ENCODE measurements around the gene SLC30A10. TPM values are rescaled to one million over a fixed set of nuclear protein-coding genes. Genes with fewer than 3 reads are reported as not detected.
A peak's percentile ranks its signal among the peaks of the same experiment; 100 is the strongest.
"Not testable (repeated sequence)": the region's sequence is repeated elsewhere in the genome, so short reads cannot be mapped to it uniquely, and the experiment has no call there.

SLC30A10 gene
- not detected for total RNA-seq

- Mint-ChIP-seq H3K36me3 (ENCODE audit: low read depth) (no peaks in the 10 kb centered on the region), H3K27me3 (peaks cover 31% of the 10 kb centered on the region)
- ATAC-seq (replicated peaks): no peak
Measured at GRCh38 chr1:219927956-219928790, at the start of gene SLC30A10. TSS of gene SLC30A10 (minus strand) at chr1:219928557. CDS start at chr1:219928440, 117 bp downstream.

GRCh38 chr1:219973213-219973612, 44.9 kb upstream of the SLC30A10 start:
- peaks cover 99% of the 10 kb centered on the region for H3K36me3 Mint-ChIP-seq (ENCODE audit: low read depth)
- no peak overlapping the region for H3K4me3 Mint-ChIP-seq
- no peaks in the 10 kb centered on the region for H3K27me3 Mint-ChIP-seq
- no peak overlapping the region for H3K27ac Mint-ChIP-seq
- no peak for ATAC-seq (replicated peaks)
- peaks cover 6% of the 10 kb centered on the region for H3K4me1 Mint-ChIP-seq
- H3K9me3 Mint-ChIP-seq: no peaks in the 10 kb centered on the region

More at GRCh38 chr1:219927956-219928790, at the start of gene SLC30A10:
- Mint-ChIP-seq H3K4me3 (peak within 1 kb of the TSS; percentile 38), H3K4me1 (no peaks in the 10 kb centered on the region), H3K27ac (no peak within 1 kb of the TSS), H3K9me3 (no peaks in the 10 kb centered on the region)

GRCh38 chr1:219967361-219967760, 39.0 kb upstream of the SLC30A10 start:
- ATAC-seq (replicated peaks): no peak
- Mint-ChIP-seq H3K27me3 (no peaks in the 10 kb centered on the region), H3K27ac (peak overlapping the region; percentile 16), H3K4me1 (peaks cover 5% of the 10 kb centered on the region), H3K36me3 (ENCODE audit: low read depth) (peaks cover 53% of the 10 kb centered on the region), H3K9me3 (no peaks in the 10 kb centered on the region), H3K4me3 (no peak overlapping the region)

DNA sequence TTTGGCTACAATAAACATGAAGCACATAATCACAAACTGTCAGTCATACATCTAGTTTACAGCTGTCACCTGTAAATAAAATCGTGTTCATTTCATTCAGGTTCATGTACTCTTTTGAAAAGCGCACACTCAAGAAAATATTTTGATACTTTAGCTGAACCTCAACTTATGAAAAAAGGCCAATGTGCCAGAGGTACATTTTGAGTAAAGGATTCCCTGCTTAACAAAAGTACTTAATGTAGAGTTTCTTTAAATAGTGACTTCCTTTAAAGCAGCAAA, 37.7 kb upstream of the SLC30A10 start:
- Mint-ChIP-seq H3K36me3 (ENCODE audit: low read depth) (peaks cover 40% of the 10 kb centered on the region), H3K27me3 (no peaks in the 10 kb centered on the region), H3K4me1 (peaks cover 5% of the 10 kb centered on the region), H3K9me3 (no peaks in the 10 kb centered on the region), H3K4me3 (no peak overlapping the region), H3K27ac (no peak overlapping the region)
- ATAC-seq (replicated peaks): no peak

GRCh38 chr1:219965285-219966070, 37.1 kb upstream of the SLC30A10 start:
- Mint-ChIP-seq H3K36me3 (ENCODE audit: low read depth) (peaks cover 35% of the 10 kb centered on the region), H3K27ac (no peak overlapping the region), H3K27me3 (no peaks in the 10 kb centered on the region), H3K4me3 (no peak overlapping the region), H3K9me3 (no peaks in the 10 kb centered on the region), H3K4me1 (peaks cover 5% of the 10 kb centered on the region)
- ATAC-seq (replicated peaks): no peak

GRCh38 chr1:219963432-219963831, 35.1 kb upstream of the SLC30A10 start:
- Mint-ChIP-seq H3K36me3 (ENCODE audit: low read depth) (peaks cover 15% of the 10 kb centered on the region), H3K27me3 (no peaks in the 10 kb centered on the region), H3K4me1 (peaks cover 5% of the 10 kb centered on the region), H3K27ac (no peak overlapping the region), H3K9me3 (no peaks in the 10 kb centered on the region), H3K4me3 (no peak overlapping the region)
- no peak for ATAC-seq (replicated peaks)

- Mint-ChIP-seq H3K4me3 (no peak overlapping the region), H3K36me3 (ENCODE audit: low read depth) (no peaks in the 10 kb centered on the region), H3K27me3 (no peaks in the 10 kb centered on the region), H3K4me1 (no peaks in the 10 kb centered on the region), H3K27ac (no peak overlapping the region), H3K9me3 (no peaks in the 10 kb centered on the region)
- peak; percentile 46 for ATAC-seq (replicated peaks)
Measured at GRCh38 chr1:219961684-219962083, 33.3 kb upstream of the SLC30A10 start.

GRCh38 chr1:219959540-219960203, 31.3 kb upstream of the SLC30A10 start:
- H3K4me3 Mint-ChIP-seq: no peak overlapping the region
- H3K9me3 Mint-ChIP-seq: no peaks in the 10 kb centered on the region
- H3K27ac Mint-ChIP-seq: no peak overlapping the region
- no peaks in the 10 kb centered on the region for H3K36me3 Mint-ChIP-seq (ENCODE audit: low read depth)
- H3K27me3 Mint-ChIP-seq: no peaks in the 10 kb centered on the region
- peak; percentile 66 for ATAC-seq (replicated peaks)
- no peaks in the 10 kb centered on the region for H3K4me1 Mint-ChIP-seq

DNA sequence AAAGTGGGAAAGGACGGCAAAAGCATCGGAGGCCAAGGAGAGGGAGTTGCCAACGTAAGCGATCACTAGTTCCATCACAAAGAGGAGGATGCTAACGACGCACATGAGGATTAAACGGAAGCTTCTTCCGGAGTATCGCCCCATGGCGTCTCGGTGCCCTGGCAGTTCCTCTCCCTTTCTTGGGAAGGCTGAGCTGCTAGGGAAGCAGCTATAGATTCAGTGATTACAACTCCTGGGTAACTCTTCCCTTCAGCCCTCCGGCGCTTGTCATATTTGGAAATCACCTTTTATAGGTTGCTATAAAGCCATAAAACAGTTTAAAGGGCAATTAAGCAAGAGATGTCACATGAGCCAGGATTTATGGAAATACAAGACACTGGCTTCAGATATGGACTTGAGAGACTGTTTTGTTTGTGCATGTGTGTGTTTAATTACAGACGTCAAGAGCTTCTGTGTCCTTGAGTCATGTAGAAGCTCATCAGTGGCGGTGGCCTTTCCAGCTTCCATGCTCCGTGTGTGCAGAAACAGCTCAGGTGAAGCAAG, 30.6 kb upstream of the SLC30A10 start:
- H3K27me3 Mint-ChIP-seq: no peaks in the 10 kb centered on the region
- no peaks in the 10 kb centered on the region for H3K9me3 Mint-ChIP-seq
- peak; percentile 24 for ATAC-seq (replicated peaks)
- H3K36me3 Mint-ChIP-seq (ENCODE audit: low read depth): no peaks in the 10 kb centered on the region
- H3K4me1 Mint-ChIP-seq: no peaks in the 10 kb centered on the region
- H3K27ac Mint-ChIP-seq: no peak overlapping the region
- H3K4me3 Mint-ChIP-seq: no peak overlapping the region

DNA sequence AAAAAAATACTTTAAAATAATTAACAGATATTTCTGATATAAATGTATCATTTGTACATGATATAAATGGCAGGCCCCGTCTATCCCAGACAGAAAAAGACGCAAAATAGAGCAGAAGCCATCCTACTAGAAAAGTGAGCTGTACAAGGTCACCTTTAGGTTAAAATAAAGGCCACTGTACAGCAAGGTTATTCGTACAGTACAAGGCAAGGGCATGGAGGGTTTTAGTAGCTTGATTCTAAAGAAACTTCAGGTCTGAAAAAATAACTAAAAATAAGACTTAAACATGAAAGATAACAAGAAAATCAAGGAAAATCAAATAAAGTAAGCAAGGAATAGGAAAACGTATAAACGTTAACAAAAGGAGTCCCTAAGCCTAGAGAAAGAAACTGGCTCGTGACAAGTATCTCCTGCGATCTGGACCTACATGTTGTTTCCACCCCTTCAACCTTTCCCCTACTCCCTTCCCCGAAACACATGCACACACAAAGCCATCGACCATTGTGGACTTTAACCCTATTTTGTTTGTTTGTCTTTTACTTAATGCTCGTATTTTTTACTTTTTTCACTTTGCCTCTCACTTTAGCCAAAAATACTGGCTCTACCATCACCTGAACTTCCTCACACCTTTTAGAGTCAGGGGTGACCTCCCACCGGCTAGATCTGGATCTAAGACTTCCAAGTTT, 26.5 kb upstream of the SLC30A10 start:
- Mint-ChIP-seq H3K4me3 (no peak overlapping the region), H3K36me3 (ENCODE audit: low read depth) (no peaks in the 10 kb centered on the region), H3K27me3 (no peaks in the 10 kb centered on the region), H3K9me3 (no peaks in the 10 kb centered on the region), H3K27ac (no peak overlapping the region), H3K4me1 (no peaks in the 10 kb centered on the region)
- no peak for ATAC-seq (replicated peaks)

DNA sequence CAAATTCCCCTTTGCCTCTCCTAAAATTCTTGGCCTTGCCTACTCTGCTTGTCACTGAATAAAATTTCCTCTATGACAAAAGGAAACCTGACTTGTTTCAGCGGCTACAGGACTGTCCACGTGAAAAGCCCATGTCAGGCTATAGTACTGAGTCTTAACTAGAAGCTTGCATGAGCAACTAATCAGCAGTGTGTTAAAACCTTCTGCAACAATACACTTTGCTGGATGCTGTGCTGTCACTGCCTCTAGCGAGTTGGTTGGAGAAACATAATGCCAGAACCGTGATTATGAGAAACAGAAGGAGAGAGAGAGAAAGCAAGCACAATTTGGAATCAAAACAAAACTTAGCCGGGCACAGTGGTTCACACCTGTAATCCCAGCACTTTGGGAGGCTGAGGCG, 25.7 kb upstream of the SLC30A10 start:
- Mint-ChIP-seq H3K27ac (no peak overlapping the region), H3K27me3 (no peaks in the 10 kb centered on the region), H3K4me1 (no peaks in the 10 kb centered on the region), H3K4me3 (no peak overlapping the region), H3K36me3 (ENCODE audit: low read depth) (no peaks in the 10 kb centered on the region), H3K9me3 (no peaks in the 10 kb centered on the region)
- no peak for ATAC-seq (replicated peaks)

- H3K27ac Mint-ChIP-seq: no peak overlapping the region
- ATAC-seq (replicated peaks): no peak
- no peaks in the 10 kb centered on the region for H3K36me3 Mint-ChIP-seq (ENCODE audit: low read depth)
- H3K27me3 Mint-ChIP-seq: no peaks in the 10 kb centered on the region
- H3K4me1 Mint-ChIP-seq: no peaks in the 10 kb centered on the region
- no peaks in the 10 kb centered on the region for H3K9me3 Mint-ChIP-seq
- H3K4me3 Mint-ChIP-seq: no peak overlapping the region
Measured at GRCh38 chr1:219952361-219952760, 24.0 kb upstream of the SLC30A10 start.

DNA sequence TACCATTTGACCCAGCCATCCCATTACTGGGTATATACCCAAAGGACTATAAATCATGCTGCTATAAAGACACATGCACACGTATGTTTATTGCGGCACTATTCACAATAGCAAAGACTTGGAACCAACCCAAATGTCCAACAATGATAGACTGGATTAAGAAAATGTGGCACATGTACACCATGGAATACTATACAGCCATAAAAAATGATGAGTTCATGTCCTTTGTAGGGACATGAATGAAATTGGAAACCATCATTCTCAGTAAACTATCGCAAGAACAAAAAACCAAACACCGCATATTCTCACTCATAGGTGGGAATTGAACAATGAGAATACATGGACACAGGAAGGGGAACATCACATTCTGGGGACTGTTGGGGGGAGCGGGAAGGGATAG, 20.9 kb upstream of the SLC30A10 start:
- ATAC-seq (replicated peaks); H3K36me3 Mint-ChIP-seq (ENCODE audit: low read depth); H3K4me3 Mint-ChIP-seq; H3K27me3 Mint-ChIP-seq; H3K9me3 Mint-ChIP-seq; H3K27ac Mint-ChIP-seq; H3K4me1 Mint-ChIP-seq: not testable (repeated sequence)

GRCh38 chr1:219948766-219949165, 20.4 kb upstream of the SLC30A10 start:
- H3K27ac Mint-ChIP-seq; H3K36me3 Mint-ChIP-seq (ENCODE audit: low read depth); H3K4me3 Mint-ChIP-seq; ATAC-seq (replicated peaks); H3K9me3 Mint-ChIP-seq; H3K4me1 Mint-ChIP-seq: not testable (repeated sequence)
- H3K27me3 Mint-ChIP-seq: peaks cover 10% of the 10 kb centered on the region
